ENCODE results near the gene TNFRSF21. TPM values are rescaled to one million over a fixed set of nuclear protein-coding genes. Genes with fewer than 3 reads are reported as not detected.
A peak's percentile ranks its signal among the peaks of the same experiment; 100 is the strongest.

Gene TNFRSF21
- total and polyA plus RNA-seq, 2 of the 8 experiments (the other 6 are each of a cell fraction or from before 2014, with no cell fraction given): 16.4 to 52.7 TPM

DNA sequence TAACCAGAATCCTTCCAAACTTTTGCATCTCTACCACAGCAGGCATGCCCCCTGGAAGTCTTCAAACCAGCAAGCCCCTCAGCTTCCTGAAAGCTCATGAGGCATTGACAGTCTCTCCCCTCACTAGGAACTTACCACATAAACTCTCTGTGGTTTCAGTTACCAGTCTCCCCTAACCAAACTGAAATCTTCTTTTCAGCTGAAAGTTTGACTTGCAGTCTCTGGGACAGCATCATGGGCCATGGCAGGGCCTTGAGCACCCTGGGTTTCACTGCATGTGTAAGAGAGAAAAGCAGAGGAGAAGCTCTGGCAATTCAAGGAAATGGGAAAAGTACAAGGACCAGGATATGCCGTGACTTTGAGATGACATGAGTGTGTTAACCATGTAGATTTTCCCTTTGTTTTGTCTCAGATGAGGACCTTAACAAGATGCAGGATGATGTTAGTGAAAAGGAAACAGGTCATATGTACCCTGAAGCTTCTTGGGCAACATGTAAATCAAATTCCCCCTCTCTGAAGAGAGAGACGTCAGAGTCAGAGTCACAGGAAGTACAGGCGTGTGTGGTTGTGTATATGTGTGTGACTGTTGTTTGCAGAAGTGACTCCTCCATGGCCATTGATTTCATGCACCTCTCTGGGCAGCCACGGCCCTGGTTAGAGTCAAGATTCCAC lies 106.3 kb downstream of the TNFRSF21 start:
- no peak for FAIRE-seq
- no peak overlapping the region for H3K27ac ChIP-seq (ENCODE audit: low read depth, low read length)
- no peaks in the 10 kb centered on the region for H3K9me3 ChIP-seq (ENCODE audit: insufficient read depth in 2 of 2, low read depth in 1 of 2, low read length in 1 of 2)
- no peak overlapping the region for H3K56ac ChIP-seq (replicated peaks; ENCODE audit: insufficient read length, low read depth, low read length)
- H2AFZ ChIP-seq (ENCODE audit: low read length): 0 out of 2 replicates have a peak overlapping the region, but pooled peaks have one; percentile 6
- H4K91ac ChIP-seq (replicated peaks; ENCODE audit: insufficient read length, low read length): no peak overlapping the region
- H4K5ac ChIP-seq (ENCODE audit: insufficient read length, low read depth, low read length): no peak overlapping the region
- no peaks in the 10 kb centered on the region for H4K20me1 ChIP-seq (replicated peaks in 1 of 2; ENCODE audit: control insufficient read depth in 1 of 2, insufficient read depth in 2 of 2, low read length in 2 of 2)
- no peak overlapping the region for H3K4me2 ChIP-seq (ENCODE audit: insufficient read depth in 1 of 2, low read depth in 2 of 2, low read length in 2 of 2)
- no peak overlapping the region for H2AK5ac ChIP-seq (ENCODE audit: low read depth, low read length)
- 85% methylated on average over 4 of the region's 4 CpGs; no CpG with 5 or more reads in 1 of the 2 experiments for WGBS, 2 experiments (ENCODE audit: extremely low coverage in 1 of 2, insufficient coverage in 1 of 2, insufficient read length in 1 of 2, insufficient replicate concordance in 2 of 2, low coverage in 1 of 2, low lambda C conversion rate in 2 of 2, missing lambda C conversion rate in 1 of 2)
- H3K14ac ChIP-seq (ENCODE audit: insufficient read length): no peak overlapping the region
- DNase-seq (ENCODE audit: low read depth in 1 of 2, low spot score in 2 of 2): no peak
- no peak overlapping the region for H3K9ac ChIP-seq (replicated peaks in 1 of 4; ENCODE audit: extremely low read depth in 1 of 4, low read depth in 3 of 4, low read length in 3 of 4)
- H2BK5ac ChIP-seq (ENCODE audit: low read depth, low read length): no peak overlapping the region
- H3K4me3 ChIP-seq (ENCODE audit: extremely low read depth in 1 of 4, insufficient read depth in 2 of 4, low read depth in 3 of 4, low read length in 4 of 4): no peak overlapping the region
- H2BK20ac ChIP-seq (ENCODE audit: low read length): no peak overlapping the region
- no peak overlapping the region for H2BK120ac ChIP-seq (replicated peaks; ENCODE audit: low read depth, low read length)
- POLR2A ChIA-PET (ENCODE audit: partially characterized antibody): no interaction called here
- no peaks in the 10 kb centered on the region for H3K79me2 ChIP-seq (ENCODE audit: control insufficient read depth in 1 of 2, insufficient read depth in 2 of 2, low read length in 2 of 2)
- H3K27me3 ChIP-seq (replicated peaks in 1 of 4; ENCODE audit: control insufficient read depth in 3 of 4, extremely low read depth in 1 of 4, insufficient read depth in 3 of 4, low read length in 3 of 4): no peaks in the 10 kb centered on the region
- H3K79me1 ChIP-seq (ENCODE audit: low read depth, low read length): no peaks in the 10 kb centered on the region
- no peak overlapping the region for H2BK12ac ChIP-seq (ENCODE audit: low read depth, low read length)
- no peaks in the 10 kb centered on the region for H3K4me1 ChIP-seq (replicated peaks in 1 of 4; ENCODE audit: control insufficient read depth in 3 of 4, insufficient read depth in 4 of 4, low read length in 3 of 4)
- no peak overlapping the region for H3K18ac ChIP-seq (ENCODE audit: extremely low read depth, low read length)
- H3K23me2 ChIP-seq (ENCODE audit: low read depth, low read length): no peaks in the 10 kb centered on the region
- H4K8ac ChIP-seq (ENCODE audit: extremely low read depth, insufficient read depth, low read length): no peak overlapping the region
- H3K23ac ChIP-seq (ENCODE audit: insufficient read length): no peak overlapping the region
- no peak overlapping the region for H3K4ac ChIP-seq (replicated peaks; ENCODE audit: insufficient read length, low read depth, low read length)
- no peak overlapping the region for H2BK15ac ChIP-seq (ENCODE audit: low read length)
- CTCF ChIA-PET (ENCODE audit: partially characterized antibody): interaction anchor here (0.6 to 1.2 kb wide), 3 partner anchors 8 to 264 kb away, joined by 3 to 4 read pairs (median 4); no protein-coding TSS in a partner anchor
- no peaks in the 10 kb centered on the region for H3K36me3 ChIP-seq (ENCODE audit: control insufficient read depth in 2 of 4, insufficient read depth in 4 of 4, low read length in 3 of 4)
- no peak for TF ChIP-seq CREB1 (IDR thresholded peaks at IDR 0.05)
- no peak for TF ChIP-seq MAFK (IDR thresholded peaks at IDR 0.05; ENCODE audit: low read depth, low read length)
- TF ChIP-seq POLR2A (IDR thresholded peaks at IDR 0.05; ENCODE audit: control extremely low read depth in 1 of 2, low read depth in 2 of 2, low read length in 2 of 2): no peak
- no peak for TF ChIP-seq GABPA (IDR thresholded peaks at IDR 0.05; ENCODE audit: borderline replicate concordance, insufficient read depth, low read length)
- no peak for TF ChIP-seq SP4 (IDR thresholded peaks at IDR 0.05; ENCODE audit: low read length)
- no peak for TF ChIP-seq ZNF274 (IDR thresholded peaks at IDR 0.05; ENCODE audit: borderline replicate concordance, extremely low read depth, low read length)
- TF ChIP-seq SP1 (IDR thresholded peaks at IDR 0.05; ENCODE audit: low read depth, low read length): no peak
- TF ChIP-seq FOSL1 (IDR thresholded peaks at IDR 0.05; ENCODE audit: insufficient read depth, low read depth, low read length): no peak
- TF ChIP-seq TEAD4 (IDR thresholded peaks at IDR 0.05; ENCODE audit: low read depth, low read length): no peak
- TF ChIP-seq BRCA1 (IDR thresholded peaks at IDR 0.05; ENCODE audit: low read depth, low read length): no peak
- no peak for TF ChIP-seq RNF2 (IDR thresholded peaks at IDR 0.05; ENCODE audit: borderline replicate concordance, low read depth, low read length, missing control alignments, poor library complexity, severe bottlenecking)
- no peak for TF ChIP-seq RXRA (IDR thresholded peaks at IDR 0.05; ENCODE audit: insufficient read depth, low read depth, low read length)
- no peak for TF ChIP-seq POU5F1 (IDR thresholded peaks at IDR 0.05; ENCODE audit: low read depth, low read length)
- no peak for TF ChIP-seq TAF7 (optimal IDR thresholded peaks at IDR 0.05; ENCODE audit: borderline replicate concordance, low read depth, low read length)
- no peak for TF ChIP-seq NRF1 (IDR thresholded peaks at IDR 0.05; ENCODE audit: low read depth, low read length)
